H1 (cell line): ENCODE measurements around the gene PTPN3. TPM values are rescaled to one million over a fixed set of nuclear protein-coding genes. Genes with fewer than 3 reads are reported as not detected.

Experiments used
- CTCF ChIA-PET: fragments of 300-600 bp; sonication (Branson Sonifier 250); formaldehyde crosslinking; loops from one replicate; lab custom pipeline; 2021; ENCODE audit not compliant: partially characterized antibody; lab: Charles Lee
- POLR2A ChIA-PET: fragments of 300-600 bp; sonication (Branson Sonifier 250); formaldehyde crosslinking; loops from one replicate; lab custom pipeline; 2021; ENCODE audit warnings: inconsistent platforms; ENCODE audit not compliant: partially characterized antibody; lab: Charles Lee
- DNase-seq, 2 experiments: peaks; one replicate each; pipeline versions ENCODE4 v3.0.0 to v3.0.0-alpha.2; 2010 to 2022; ENCODE audit warnings: low spot score in 2 of 2, low read depth in 1 of 2, mixed read lengths in 1 of 2
- FAIRE-seq: peaks from 2 replicates; lab custom pipeline; 2011; peaks lifted over from hg19 to GRCh38; lab: Jason Lieb, UNC
- H2AFZ ChIP-seq: 2 replicates; pipeline ENCODE4 v1.8.1; 2012; ENCODE audit warnings: low read length, inconsistent platforms
- H2AK5ac ChIP-seq: 2 replicates; pipeline ENCODE4 v1.6.1; 2013; ENCODE audit warnings: low read depth, low read length
- H2BK120ac ChIP-seq: replicated peaks from 2 replicates; pipeline ENCODE3; 2013; ENCODE audit warnings: low read depth, low read length, inconsistent platforms
- H2BK12ac ChIP-seq: 2 replicates; pipeline ENCODE4 v1.6.1; 2013; ENCODE audit warnings: low read depth, low read length
- H2BK15ac ChIP-seq: 2 replicates; pipeline ENCODE4 v1.6.1; 2013; ENCODE audit warnings: low read length
- H2BK20ac ChIP-seq: 2 replicates; pipeline ENCODE4 v1.6.1; 2013; ENCODE audit warnings: low read length
- H2BK5ac ChIP-seq: 2 replicates; pipeline ENCODE4 v1.6.1; 2013; ENCODE audit warnings: low read depth, low read length
- H3K14ac ChIP-seq: 2 replicates; pipeline ENCODE4 v1.6.1; 2013; ENCODE audit warnings: inconsistent platforms; ENCODE audit not compliant: insufficient read length
- H3K18ac ChIP-seq: 2 replicates; pipeline ENCODE4 v1.6.1; 2013; ENCODE audit warnings: low read length; ENCODE audit errors: extremely low read depth
- H3K23ac ChIP-seq: 2 replicates; pipeline ENCODE4 v1.6.1; 2013; ENCODE audit warnings: inconsistent platforms; ENCODE audit not compliant: insufficient read length
- H3K23me2 ChIP-seq: 2 replicates; pipeline ENCODE4 v1.6.1; 2013; ENCODE audit warnings: low read depth, low read length
- H3K27ac ChIP-seq: 2 replicates; pipeline ENCODE4 v1.6.1; 2011; ENCODE audit warnings: low read depth, low read length, inconsistent platforms
- H3K27me3 ChIP-seq, 4 experiments: replicated peaks in 1 of 4; 1 replicate in 1 of 4; 2 replicates in 3 of 4; pipeline versions ENCODE4 v1.6.1 to v1.8.1; 2011 to 2013; ENCODE audit warnings: low read length in 3 of 4, mild to moderate bottlenecking in 3 of 4, inconsistent platforms in 2 of 4, mixed read lengths in 2 of 4, moderate library complexity in 1 of 4; ENCODE audit not compliant: control insufficient read depth in 3 of 4, insufficient read depth in 3 of 4; ENCODE audit errors: extremely low read depth in 1 of 4
- H3K36me3 ChIP-seq, 4 experiments: 2 replicates each; pipeline versions ENCODE4 v1.6.1 to v1.8.1; 2011 to 2013; ENCODE audit warnings: mild to moderate bottlenecking in 4 of 4, low read length in 3 of 4, moderate library complexity in 2 of 4, control low read depth in 1 of 4, inconsistent platforms in 1 of 4; ENCODE audit not compliant: insufficient read depth in 4 of 4, control insufficient read depth in 2 of 4
- H3K4ac ChIP-seq: replicated peaks from 2 replicates; pipeline ENCODE3; 2013; ENCODE audit warnings: low read length, low read depth, mixed read lengths, inconsistent platforms; ENCODE audit not compliant: insufficient read length
- H3K4me1 ChIP-seq, 4 experiments: replicated peaks in 1 of 4; 1 replicate in 1 of 4; 2 replicates in 3 of 4; pipeline versions ENCODE4 v1.6.1 to v1.8.1; 2011 to 2013; ENCODE audit warnings: low read length in 3 of 4, inconsistent platforms in 2 of 4, mixed read lengths in 1 of 4; ENCODE audit not compliant: insufficient read depth in 4 of 4, control insufficient read depth in 3 of 4
- H3K4me2 ChIP-seq, 2 experiments: 2 replicates each; pipeline versions ENCODE4 v1.6.1 to v1.8.1; 2011 to 2013; ENCODE audit warnings: low read depth in 2 of 2, low read length in 2 of 2, control low read depth in 1 of 2, inconsistent platforms in 1 of 2, mild to moderate bottlenecking in 1 of 2; ENCODE audit not compliant: insufficient read depth in 1 of 2
- H3K4me3 ChIP-seq, 4 experiments: fragments of 200-600, 300-600 bp in 1 of 4; sonication (generic), shearing (Covaris generic), sonication (Bioruptor Twin) in 1 of 4; 2 replicates each; pipeline versions ENCODE4 v1.5.1 to v1.8.1; 2011 to 2016; ENCODE audit warnings: low read length in 4 of 4, low read depth in 3 of 4, control low read depth in 2 of 4, inconsistent platforms in 2 of 4, mild to moderate bottlenecking in 2 of 4, mixed read lengths in 1 of 4, moderate library complexity in 1 of 4; ENCODE audit not compliant: insufficient read depth in 2 of 4; ENCODE audit errors: extremely low read depth in 1 of 4
- H3K56ac ChIP-seq: replicated peaks from 2 replicates; pipeline ENCODE3; 2013; ENCODE audit warnings: low read depth, mild to moderate bottlenecking, mixed read lengths, low read length, inconsistent platforms; ENCODE audit not compliant: insufficient read length
- H3K79me1 ChIP-seq: 2 replicates; pipeline ENCODE4 v1.6.1; 2013; ENCODE audit warnings: low read depth, low read length, control low read depth
- H3K79me2 ChIP-seq, 2 experiments: 2 replicates each; pipeline versions ENCODE4 v1.6.1 to v1.8.1; 2012 to 2013; ENCODE audit warnings: low read length in 2 of 2, mild to moderate bottlenecking in 2 of 2, inconsistent platforms in 1 of 2; ENCODE audit not compliant: insufficient read depth in 2 of 2, control insufficient read depth in 1 of 2
- H3K9ac ChIP-seq, 4 experiments: replicated peaks in 1 of 4; 1 replicate in 1 of 4; 2 replicates in 3 of 4; pipeline versions ENCODE4 v1.6.1 to v1.8.1; 2011 to 2013; ENCODE audit warnings: low read depth in 3 of 4, low read length in 3 of 4, control low read depth in 2 of 4, mild to moderate bottlenecking in 2 of 4, moderate library complexity in 2 of 4, inconsistent platforms in 1 of 4; ENCODE audit errors: extremely low read depth in 1 of 4
- H3K9me3 ChIP-seq, 2 experiments: 2 replicates each; pipeline versions ENCODE4 v1.6.1 to v1.8.1; 2012 to 2013; ENCODE audit warnings: mild to moderate bottlenecking in 2 of 2, moderate library complexity in 2 of 2, control low read depth in 1 of 2, inconsistent platforms in 1 of 2, low read depth in 1 of 2, low read length in 1 of 2, mixed read lengths in 1 of 2; ENCODE audit not compliant: insufficient read depth in 2 of 2
- H4K20me1 ChIP-seq, 2 experiments: replicated peaks in 1 of 2; 2 replicates each; pipeline versions ENCODE3 to v1.8.1; 2011 to 2013; ENCODE audit warnings: inconsistent platforms in 2 of 2, low read length in 2 of 2, mild to moderate bottlenecking in 1 of 2; ENCODE audit not compliant: insufficient read depth in 2 of 2, control insufficient read depth in 1 of 2
- H4K5ac ChIP-seq: 2 replicates; pipeline ENCODE4 v1.6.1; 2013; ENCODE audit warnings: low read length, low read depth, mixed read lengths, inconsistent platforms; ENCODE audit not compliant: insufficient read length
- H4K8ac ChIP-seq: 2 replicates; pipeline ENCODE4 v1.8.0; 2013; ENCODE audit warnings: mild to moderate bottlenecking, moderate library complexity, low read length, inconsistent platforms; ENCODE audit not compliant: insufficient read depth; ENCODE audit errors: extremely low read depth
- H4K91ac ChIP-seq: replicated peaks from 2 replicates; pipeline ENCODE3; 2013; ENCODE audit warnings: low read length, mixed read lengths, inconsistent platforms; ENCODE audit not compliant: insufficient read length
- CBX8 ChIP-seq: fragments of 300-800, 300-1000 bp; sonication (generic); IDR thresholded peaks from 2 replicates; pipeline ENCODE4 v1.7.1; 2016; ENCODE audit warnings: low read depth, low read length, borderline replicate concordance
- CEBPB ChIP-seq: IDR thresholded peaks from 2 replicates; pipeline ENCODE4 v1.6.1; 2012; ENCODE audit warnings: low read depth, low read length
- CREB1 ChIP-seq: IDR thresholded peaks from 2 replicates; pipeline ENCODE4 v1.6.1; 2012; ENCODE audit warnings: inconsistent platforms
- EGR1 ChIP-seq: IDR thresholded peaks from 2 replicates; pipeline ENCODE4 v1.6.1; 2011; ENCODE audit warnings: low read depth, low read length, borderline replicate concordance
- RBBP5 ChIP-seq: IDR thresholded peaks from 2 replicates; pipeline ENCODE4 v1.7.1; 2012; ENCODE audit warnings: low read depth, mild to moderate bottlenecking, inconsistent platforms, low read length, moderate library complexity, borderline replicate concordance
- SUZ12 ChIP-seq: fragments of 200-600 bp; sonication (generic); IDR thresholded peaks from 2 replicates; pipeline ENCODE4 v1.6.1; 2012; ENCODE audit warnings: mild to moderate bottlenecking, inconsistent platforms, low read length, moderate library complexity, mixed read lengths
- TEAD4 ChIP-seq: IDR thresholded peaks from 2 replicates; pipeline ENCODE4 v1.6.1; 2012; ENCODE audit warnings: low read depth, low read length, inconsistent platforms, mixed read lengths
- WGBS, 2 experiments: shearing (Covaris generic) in 1 of 2; methylation state at CpG; one replicate each; pipeline versions ENCODE4 v1.1.6 to v1.1.7; 2013 to 2015; ENCODE audit warnings: low lambda C conversion rate in 2 of 2, mixed read lengths in 2 of 2, inconsistent platforms in 1 of 2, low coverage in 1 of 2, missing lambda C conversion rate in 1 of 2; ENCODE audit not compliant: insufficient replicate concordance in 2 of 2, insufficient coverage in 1 of 2, insufficient read length in 1 of 2; ENCODE audit errors: extremely low coverage in 1 of 2, missing lambda C conversion rate in 1 of 2; 5-methylcytosine and 5-hydroxymethylcytosine counted together
- polyA plus RNA-seq, 7 experiments: library from polyadenylated mRNA; depleted of rRNA in 3 of 7; stranded (reverse) in 5 of 7; unstranded in 2 of 7; fragments of >200 nt in 5 of 7; fragments of 200-250 nt in 2 of 7; gene quantifications; 1 replicate in 5 of 7; 2 replicates in 1 of 7; 4 replicates in 1 of 7; pipeline versions ENCODE4 v1.2.1 to v1.2.3, GENCODE V29; 2011 to 2013; ENCODE audit warnings: missing spikeins in 2 of 7, mixed read lengths in 2 of 7
- total RNA-seq: library from RNA; stranded (reverse); fragmentation: NEBNext Ultra II Directional; extraction: Animal tissue kit (Norgen Biotek cat#: 25700); gene quantifications from 2 replicates; pipeline ENCODE4 v1.2.1, GENCODE V29; 2021
- TF ChIP-seq, protein P1 (sequence below): IDR thresholded peaks from 2 replicates; pipeline ENCODE4 v1.6.1; 2011; ENCODE audit warnings: low read depth, mild to moderate bottlenecking, low read length; ENCODE audit not compliant: insufficient read depth

Gene PTPN3
- total and polyA plus RNA-seq, 2 of the 8 experiments (the other 6 are each of a cell fraction or from before 2014, with no cell fraction given) = 2.9 to 3.7 TPM

DNA sequence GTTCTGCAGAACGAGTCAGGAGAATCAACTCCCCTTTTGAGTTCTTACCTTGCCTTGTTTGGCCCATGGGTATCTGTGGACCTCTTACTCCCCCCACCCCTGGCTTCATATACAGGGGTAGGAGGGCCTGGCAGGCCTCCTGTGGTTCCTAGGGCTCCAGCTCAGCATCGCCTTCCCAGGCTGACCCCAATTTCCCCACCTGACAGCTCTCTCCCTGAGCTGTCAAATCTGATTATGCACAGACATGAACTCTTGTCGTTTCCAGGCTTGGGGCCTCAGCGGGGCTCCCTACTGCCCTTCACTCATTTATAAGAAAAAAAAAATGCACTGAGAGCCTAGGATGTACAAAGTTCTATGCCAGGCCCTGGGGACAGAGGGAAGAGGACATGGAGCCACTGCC is 67.9 kb downstream of the PTPN3 start:
- Histone ChIP-seq H3K56ac (no peak overlapping the region), H3K36me3 (no peaks in the 10 kb centered on the region; a peak in 2 of 8 replicates), H3K9me3 (no peaks in the 10 kb centered on the region), H4K20me1 (no peaks in the 10 kb centered on the region), H3K4me3 (no peak overlapping the region), H3K14ac (no peak overlapping the region), H2AFZ (no peak overlapping the region), H3K27ac (no peak overlapping the region), H3K4me2 (no peak overlapping the region), H3K18ac (no peak overlapping the region), H3K4me1 (no peaks in the 10 kb centered on the region), H2BK15ac (no peak overlapping the region), H2BK5ac (no peak overlapping the region), H2BK120ac (no peak overlapping the region), H2AK5ac (no peak overlapping the region), H3K9ac (no peak overlapping the region), H3K79me2 (no peaks in the 10 kb centered on the region), H4K5ac (no peak overlapping the region), H3K27me3 (no peaks in the 10 kb centered on the region), H3K79me1 (no peaks in the 10 kb centered on the region), H3K23ac (no peak overlapping the region), H3K23me2 (no peaks in the 10 kb centered on the region), H4K8ac (no peak overlapping the region), H4K91ac (no peak overlapping the region), H2BK20ac (no peak overlapping the region), H3K4ac (no peak overlapping the region), H2BK12ac (no peak overlapping the region)
- no peak for DNase-seq
- WGBS, 2 experiments = 68% methylated on average over 4 of the region's 4 CpGs; no CpG with 5 or more reads in 1 of the 2 experiments
- ChIA-PET POLR2A (no interaction called here), CTCF (interaction anchor here (2.7 kb wide), 1 partner anchor 11 kb away, joined by 10 read pairs; no protein-coding TSS in a partner anchor)
- FAIRE-seq = no peak
- TF ChIP-seq EGR1 = no peak
- TF ChIP-seq CBX8 = no peak
- no peak for TF ChIP-seq CREB1
- TF ChIP-seq CEBPB = no peak
- TF ChIP-seq SUZ12 = no peak
- TF ChIP-seq TEAD4 = no peak
- TF ChIP-seq, protein P1, sequence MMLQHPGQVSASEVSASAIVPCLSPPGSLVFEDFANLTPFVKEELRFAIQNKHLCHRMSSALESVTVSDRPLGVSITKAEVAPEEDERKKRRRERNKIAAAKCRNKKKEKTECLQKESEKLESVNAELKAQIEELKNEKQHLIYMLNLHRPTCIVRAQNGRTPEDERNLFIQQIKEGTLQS = no peak
- no peak for TF ChIP-seq RBBP5
